Fibroblast of the aortic adventitia (primary cell): ENCODE measurements around the gene HSF2BP. TPM values are rescaled to one million over a fixed set of nuclear protein-coding genes. Genes with fewer than 3 reads are reported as not detected.
"Not testable (repeated sequence)": the region's sequence is repeated elsewhere in the genome, so short reads cannot be mapped to it uniquely, and the experiment has no call there.

Experiments
- DNase-seq: peaks from one replicate; pipeline ENCODE4 v3.0.0-alpha.2; 2010; ENCODE audit warnings: low read depth
- H3K4me3 ChIP-seq: 2 replicates; pipeline ENCODE4 v1.5.1; 2011; ENCODE audit warnings: low read depth, mild to moderate bottlenecking, control low read depth, low read length, moderate library complexity
- total RNA-seq: library from RNA; depleted of rRNA; stranded (reverse); fragments of >200 nt; gene quantifications from 2 replicates; pipeline ENCODE4 v1.2.3, GENCODE V29; 2012; ENCODE audit warnings: low replicate concordance
- TF ChIP-seq, protein P1 (sequence below): IDR thresholded peaks from 2 replicates; pipeline ENCODE4 v1.5.1; 2011; ENCODE audit warnings: mild to moderate bottlenecking, low read length, control low read depth, inconsistent platforms; ENCODE audit not compliant: insufficient read depth

Gene HSF2BP
- total RNA-seq, 1 donor, result 2.3 TPM

DNA sequence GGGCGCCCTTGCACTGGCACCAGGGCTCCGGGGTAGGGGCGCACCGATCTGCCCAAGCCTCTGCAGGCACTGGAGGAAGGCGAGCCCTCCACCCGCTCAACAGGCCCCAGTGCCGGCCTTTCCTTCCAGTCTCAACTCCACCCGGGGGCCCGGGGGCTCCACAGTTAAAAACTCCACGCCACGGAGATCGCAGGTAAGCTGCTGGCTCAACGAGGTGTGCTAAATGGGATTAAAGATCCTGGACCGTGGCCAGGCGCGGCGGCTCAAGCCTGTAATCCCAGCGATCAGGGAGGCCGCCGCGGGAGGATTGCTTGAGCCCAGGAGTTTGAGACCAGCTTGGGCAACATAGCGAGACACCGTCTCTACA, 536 bp downstream of the HSF2BP start:
- DNase-seq, result no peak
- H3K4me3 ChIP-seq, result peak overlapping the region; percentile 83
- TF ChIP-seq, protein P1, sequence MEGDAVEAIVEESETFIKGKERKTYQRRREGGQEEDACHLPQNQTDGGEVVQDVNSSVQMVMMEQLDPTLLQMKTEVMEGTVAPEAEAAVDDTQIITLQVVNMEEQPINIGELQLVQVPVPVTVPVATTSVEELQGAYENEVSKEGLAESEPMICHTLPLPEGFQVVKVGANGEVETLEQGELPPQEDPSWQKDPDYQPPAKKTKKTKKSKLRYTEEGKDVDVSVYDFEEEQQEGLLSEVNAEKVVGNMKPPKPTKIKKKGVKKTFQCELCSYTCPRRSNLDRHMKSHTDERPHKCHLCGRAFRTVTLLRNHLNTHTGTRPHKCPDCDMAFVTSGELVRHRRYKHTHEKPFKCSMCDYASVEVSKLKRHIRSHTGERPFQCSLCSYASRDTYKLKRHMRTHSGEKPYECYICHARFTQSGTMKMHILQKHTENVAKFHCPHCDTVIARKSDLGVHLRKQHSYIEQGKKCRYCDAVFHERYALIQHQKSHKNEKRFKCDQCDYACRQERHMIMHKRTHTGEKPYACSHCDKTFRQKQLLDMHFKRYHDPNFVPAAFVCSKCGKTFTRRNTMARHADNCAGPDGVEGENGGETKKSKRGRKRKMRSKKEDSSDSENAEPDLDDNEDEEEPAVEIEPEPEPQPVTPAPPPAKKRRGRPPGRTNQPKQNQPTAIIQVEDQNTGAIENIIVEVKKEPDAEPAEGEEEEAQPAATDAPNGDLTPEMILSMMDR, result no peak

DNA sequence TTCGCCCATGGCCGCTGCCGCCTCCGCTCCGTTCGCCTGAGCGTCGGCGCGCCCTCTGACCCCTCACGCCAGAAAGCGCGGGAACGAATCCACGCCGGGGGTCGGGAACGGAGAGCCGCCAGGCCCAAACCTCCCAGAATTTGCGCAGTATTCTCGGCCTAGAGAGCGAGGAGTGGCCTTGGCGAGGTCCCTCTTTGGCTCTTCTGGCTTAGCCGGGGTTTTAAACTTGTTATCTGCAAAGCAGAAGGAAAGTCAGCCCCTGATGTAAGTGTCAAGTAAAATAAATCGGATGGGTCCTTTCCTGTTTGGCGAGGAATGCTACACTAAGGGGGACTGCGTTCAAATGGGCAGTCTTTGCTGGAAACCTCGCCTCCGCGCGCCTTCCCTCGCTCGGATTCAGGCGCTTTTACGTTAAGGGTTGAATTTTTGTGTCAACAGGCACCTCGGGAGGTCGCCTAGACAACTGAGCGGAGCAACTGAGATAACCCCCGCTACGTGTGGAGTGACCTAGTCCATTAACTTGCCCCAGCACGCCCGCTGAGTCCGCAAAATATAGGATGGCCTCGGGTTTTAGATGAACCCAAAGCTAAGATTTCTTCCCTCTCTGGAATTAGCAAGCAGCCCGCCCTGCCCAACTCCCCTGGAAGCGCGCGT, 1.1 kb downstream of the HSF2BP start:
- DNase-seq, result no peak
- no peak overlapping the region for H3K4me3 ChIP-seq
- TF ChIP-seq, protein P1, result no peak

- DNase-seq, result no peak
- TF ChIP-seq, protein P1, result no peak
- no peak overlapping the region for H3K4me3 ChIP-seq
Observed at GRCh38 chr21:43657355-43658087, 1.8 kb downstream of the HSF2BP start.

- no peak for DNase-seq
- TF ChIP-seq, protein P1, result no peak
- H3K4me3 ChIP-seq, result no peak overlapping the region
Observed at GRCh38 chr21:43654806-43655489, 4.3 kb downstream of the HSF2BP start.

GRCh38 chr21:43653626-43654025, 5.7 kb downstream of the HSF2BP start:
- TF ChIP-seq, protein P1, result no peak
- H3K4me3 ChIP-seq, result no peak overlapping the region
- no peak for DNase-seq

DNA sequence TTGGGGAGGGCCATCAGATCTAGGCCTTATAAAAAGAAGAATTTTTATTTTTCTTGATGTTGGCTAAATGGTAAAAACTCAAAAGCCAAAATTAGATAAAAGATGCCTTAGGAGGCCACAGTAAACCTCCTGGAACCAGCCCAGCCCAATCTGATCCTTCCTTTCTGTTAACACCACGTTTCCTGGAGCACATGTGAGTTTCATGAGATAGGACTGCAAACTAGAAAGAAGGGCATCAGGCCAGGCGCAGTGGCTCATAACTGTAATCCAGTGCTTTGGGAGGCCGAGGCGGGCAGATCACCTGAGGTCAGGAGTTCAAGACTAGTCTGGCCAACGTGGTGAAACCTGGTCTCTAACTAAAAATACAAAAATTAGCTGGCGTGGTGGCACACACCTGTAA, 6.7 kb downstream of the HSF2BP start:
- DNase-seq, result no peak
- no peak overlapping the region for H3K4me3 ChIP-seq
- TF ChIP-seq, protein P1, result no peak

GRCh38 chr21:43651926-43652325, 7.4 kb downstream of the HSF2BP start:
- H3K4me3 ChIP-seq, DNase-seq: not testable (repeated sequence)
